GM23338 (cell line): Measurements from ENCODE around the gene GRIN1. TPM values are rescaled to one million over a fixed set of nuclear protein-coding genes. Genes with fewer than 3 reads are reported as not detected.

Experiments used
- ATAC-seq: fragments of 200-7000 bp; cut with Tn5 transposase; 3 replicates; pipeline ENCODE4 v1.9.1; 2020
- DNase-seq: peaks from one replicate; pipeline ENCODE4 v3.0.0-alpha.2; 2015; ENCODE audit warnings: low spot score
- H2AFZ ChIP-seq: fragments of 200-600 bp; sonication (generic); 2 replicates; pipeline ENCODE4 v1.8.0; 2016; ENCODE audit warnings: antibody characterized with exemption, mild to moderate bottlenecking, moderate library complexity
- H3F3A ChIP-seq: fragments of 200-600 bp; sonication (generic); replicated peaks from 2 replicates; pipeline ENCODE4 v1.8.0; 2017; ENCODE audit warnings: antibody characterized with exemption, mixed run types, low read depth
- H3K27ac ChIP-seq: fragments of 200-600 bp; sonication (generic); 2 replicates; pipeline ENCODE4 v1.6.1; 2016; ENCODE audit warnings: low read depth
- H3K27me3 ChIP-seq: fragments of 200-600 bp; sonication (generic); 2 replicates; pipeline ENCODE4 v1.8.0; 2016; ENCODE audit warnings: mild to moderate bottlenecking, mixed run types, moderate library complexity; ENCODE audit not compliant: insufficient read depth
- H3K36me3 ChIP-seq: fragments of 200-600 bp; sonication (generic); 2 replicates; pipeline ENCODE4 v1.8.0; 2016; ENCODE audit warnings: mild to moderate bottlenecking; ENCODE audit not compliant: insufficient read depth
- H3K4me1 ChIP-seq: fragments of 200-600 bp; sonication (generic); 2 replicates; pipeline ENCODE4 v1.8.0; 2016; ENCODE audit warnings: mild to moderate bottlenecking, moderate library complexity; ENCODE audit not compliant: insufficient read depth
- H3K4me2 ChIP-seq: fragments of 200-600 bp; sonication (generic); 2 replicates; pipeline ENCODE4 v1.7.1; 2017; ENCODE audit warnings: mixed run types
- H3K4me3 ChIP-seq: fragments of 200-600 bp; sonication (generic); 2 replicates; pipeline ENCODE4 v1.6.1; 2016; ENCODE audit warnings: mixed run types
- H3K79me2 ChIP-seq: fragments of 200-600 bp; sonication (generic); replicated peaks from 2 replicates; pipeline ENCODE4 v1.8.0; 2017; ENCODE audit warnings: mild to moderate bottlenecking; ENCODE audit not compliant: insufficient read depth
- H3K9me2 ChIP-seq: fragments of 200-600 bp; sonication (generic); 2 replicates; pipeline ENCODE4 v1.8.0; 2017; ENCODE audit not compliant: insufficient read depth
- H4K20me1 ChIP-seq: fragments of 200-600 bp; sonication (generic); replicated peaks from 2 replicates; pipeline ENCODE4 v1.8.0; 2017; ENCODE audit warnings: mild to moderate bottlenecking; ENCODE audit not compliant: insufficient read depth
- H3K27ac Mint-ChIP-seq: 2 replicates; pipeline ENCODE4 v1.8.0; 2020; ENCODE audit warnings: inconsistent platforms, mild to moderate bottlenecking, moderate library complexity, mixed read lengths
- H3K27me3 Mint-ChIP-seq: 3 replicates; pipeline ENCODE4 v1.8.0; 2022; ENCODE audit warnings: low read depth, mild to moderate bottlenecking, moderate library complexity, mixed read lengths, inconsistent platforms; ENCODE audit not compliant: insufficient read depth, poor library complexity
- H3K36me3 Mint-ChIP-seq: 3 replicates; pipeline ENCODE4 v1.8.0; 2021; ENCODE audit warnings: low read depth, mild to moderate bottlenecking, inconsistent platforms, moderate library complexity, mixed read lengths
- H3K4me1 Mint-ChIP-seq: 3 replicates; pipeline ENCODE4 v1.8.0; 2020; ENCODE audit warnings: mild to moderate bottlenecking, inconsistent platforms, mixed read lengths
- H3K4me3 Mint-ChIP-seq: 3 replicates; pipeline ENCODE4 v1.8.0; 2021; ENCODE audit warnings: moderate library complexity, mild to moderate bottlenecking, inconsistent platforms, mixed read lengths
- H3K9me3 Mint-ChIP-seq: 3 replicates; pipeline ENCODE4 v1.8.0; 2020; ENCODE audit warnings: moderate library complexity, mild to moderate bottlenecking, inconsistent platforms, mixed read lengths
- EZH2 ChIP-seq: fragments of 200-600 bp; sonication (generic); IDR thresholded peaks from one replicate; pipeline ENCODE4 v1.8.0; 2017; ENCODE audit warnings: antibody characterized with exemption, mild to moderate bottlenecking, low read depth; ENCODE audit not compliant: unreplicated experiment
- EZH2phosphoT487 ChIP-seq: fragments of 200-600 bp; sonication (generic); IDR thresholded peaks from one replicate; pipeline ENCODE4 v1.8.1; 2018; ENCODE audit warnings: antibody characterized with exemption; ENCODE audit not compliant: unreplicated experiment
- NANOG ChIP-seq: IDR thresholded peaks from 2 replicates; pipeline ENCODE4 v1.6.1; 2016; ENCODE audit warnings: antibody characterized with exemption, borderline replicate concordance
- POLR2AphosphoS5 ChIP-seq: IDR thresholded peaks from 2 replicates; pipeline ENCODE4 v1.6.1; 2016; ENCODE audit warnings: antibody characterized with exemption, low read depth
- STAT1 ChIP-seq: IDR thresholded peaks from one replicate; pipeline ENCODE4 v1.6.1; 2016; ENCODE audit warnings: antibody characterized with exemption; ENCODE audit not compliant: unreplicated experiment
- ZNF114 ChIP-seq: fragments of 250-450 bp; sonication (Bioruptor Pico); IDR thresholded peaks from 2 replicates; pipeline ENCODE4 v1.5.0; 2020; ENCODE audit warnings: mild to moderate bottlenecking, moderate library complexity
- ZNF331 ChIP-seq: fragments of 250-450 bp; sonication (Bioruptor Pico); IDR thresholded peaks from 2 replicates; pipeline ENCODE4 v1.5.0; 2020; ENCODE audit warnings: low read depth, mild to moderate bottlenecking, moderate library complexity
- polyA plus RNA-seq: library from polyadenylated mRNA; unstranded; fragments of >200 nt; fragmentation: Nextera tagmentation; extraction: Ambion mirVana; gene quantifications from 2 replicates; pipeline ENCODE4 v1.2.1, GENCODE V29; 2016
- total RNA-seq: library from RNA; depleted of rRNA; stranded (reverse); fragments of >200 nt; shearing (Covaris generic); gene quantifications from 2 replicates; pipeline ENCODE4 v1.2.3, GENCODE V29; 2014
- TF ChIP-seq, protein P1 (sequence below), 2 experiments: fragments of 200-600 bp in 1 of 2; sonication (generic) in 1 of 2; conservative IDR thresholded peaks; 2 replicates each; pipeline versions ENCODE4 v1.5.1 to v1.6.1; 2016 to 2017; ENCODE audit warnings: antibody characterized with exemption in 2 of 2, low read depth in 2 of 2, mild to moderate bottlenecking in 2 of 2, moderate library complexity in 1 of 2

Gene GRIN1
- total and polyA plus RNA-seq, 2 experiments from 2014 or later: 2.7 to 5.5 TPM

DNA sequence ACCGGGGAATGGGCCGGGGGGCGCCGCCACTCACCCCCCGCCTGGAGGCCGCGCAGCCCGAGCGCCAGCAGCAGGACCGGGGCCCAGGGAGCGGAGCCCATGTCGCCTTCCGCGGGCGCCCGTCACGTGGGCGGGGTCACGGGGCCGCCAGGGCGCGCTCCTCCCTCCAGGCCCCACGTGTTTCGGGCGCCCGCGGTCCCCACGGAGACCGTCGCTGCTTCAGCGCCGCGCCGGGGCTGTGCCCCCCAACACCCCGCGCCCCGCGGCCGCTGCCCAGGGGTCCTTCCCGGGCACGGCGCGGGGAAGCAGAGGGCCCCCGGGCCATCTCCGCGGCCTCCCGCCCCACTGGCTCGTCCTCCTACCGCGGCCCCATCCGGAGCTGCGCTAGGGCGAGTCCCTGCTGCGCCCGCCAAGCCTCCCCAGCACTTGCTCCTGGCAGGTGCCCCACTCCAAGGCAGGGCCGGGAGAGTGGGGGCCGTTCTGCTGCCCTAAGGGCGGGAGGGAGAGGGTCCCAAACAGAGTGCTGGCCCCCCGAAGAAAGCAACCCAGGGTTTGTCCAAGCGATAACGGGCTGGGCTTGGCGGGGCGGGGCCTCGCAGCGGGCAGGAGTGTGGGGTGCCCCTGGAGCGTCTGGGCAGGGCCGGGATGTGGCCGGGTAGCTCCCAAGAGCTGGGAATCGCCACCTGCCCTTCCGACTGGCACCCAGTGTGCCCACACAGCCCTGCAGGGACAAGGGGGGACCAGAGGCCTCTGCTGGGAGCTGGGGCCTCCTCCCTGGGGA, 24.2 kb upstream of the GRIN1 start, which contains the start of gene DPP7:
Gene DPP7, minus strand, starts transcription at position 121 of the 781 bp plus-strand sequence. Its CDS starts 20 bp downstream, at position 101.
- Histone ChIP-seq H3K79me2 (no peaks in the 10 kb centered on the region), H4K20me1 (no peaks in the 10 kb centered on the region), H3K27me3 (peaks cover 44% of the 10 kb centered on the region), H3K4me1 (no peaks in the 10 kb centered on the region; the same call in 1 of the 2 replicates), H3K4me3 (peak within 1 kb of the TSS; percentile 55), H3K9me2 (no peaks in the 10 kb centered on the region), H3K27ac (no peak within 1 kb of the TSS), H2AFZ (peak within 1 kb of the TSS; percentile 38; the same call in 1 of the 2 replicates), H3K4me2 (peak within 1 kb of the TSS; percentile 81), H3K36me3 (no peaks in the 10 kb centered on the region), H3F3A (no peaks in the 10 kb centered on the region)
- Mint-ChIP-seq H3K4me1 (no peaks in the 10 kb centered on the region; the same call in 2 of the 3 replicates), H3K36me3 (peaks cover 5% of the 10 kb centered on the region; the same call in 1 of the 3 replicates), H3K4me3 (peak within 1 kb of the TSS; percentile 50), H3K9me3 (peaks cover 12% of the 10 kb centered on the region), H3K27me3 (peaks cover 26% of the 10 kb centered on the region), H3K27ac (no peak within 1 kb of the TSS)
- TF ChIP-seq ZNF114 (no peak), EZH2 (peak; percentile 10)
- peak; percentile 45 for DNase-seq
- peak; percentile 42 for ATAC-seq

DNA sequence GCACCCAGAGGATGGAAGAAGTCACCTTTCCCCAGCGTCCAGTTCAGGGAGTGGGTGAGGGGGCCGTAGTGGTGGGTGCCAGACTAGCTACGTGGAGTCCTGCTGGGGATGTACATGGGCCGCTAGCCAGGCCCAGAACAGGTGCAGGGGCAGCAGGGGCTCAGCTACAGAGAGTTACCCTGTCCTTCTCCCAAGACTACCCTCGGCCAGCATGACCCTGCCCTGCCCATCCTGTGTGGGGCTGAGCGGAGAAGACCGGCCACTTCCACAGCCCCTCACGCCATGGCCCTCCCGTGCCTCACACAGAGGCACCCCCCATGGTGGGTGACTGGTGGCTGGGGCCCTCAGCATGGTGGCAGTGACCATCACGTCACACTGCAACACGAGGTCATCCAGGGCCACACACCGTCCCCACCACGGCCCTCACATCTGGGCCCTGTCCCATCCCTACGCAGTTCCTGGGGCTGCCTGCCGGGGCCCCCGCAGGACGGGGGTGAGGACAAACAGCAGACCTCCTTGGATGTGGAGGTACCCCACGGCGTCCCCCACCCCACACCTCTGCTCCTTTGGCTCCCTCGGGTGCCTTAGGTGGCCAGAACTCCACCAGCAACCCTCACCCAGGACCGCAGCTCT, 23.4 kb upstream of the GRIN1 start:
- TF ChIP-seq, protein P1, sequence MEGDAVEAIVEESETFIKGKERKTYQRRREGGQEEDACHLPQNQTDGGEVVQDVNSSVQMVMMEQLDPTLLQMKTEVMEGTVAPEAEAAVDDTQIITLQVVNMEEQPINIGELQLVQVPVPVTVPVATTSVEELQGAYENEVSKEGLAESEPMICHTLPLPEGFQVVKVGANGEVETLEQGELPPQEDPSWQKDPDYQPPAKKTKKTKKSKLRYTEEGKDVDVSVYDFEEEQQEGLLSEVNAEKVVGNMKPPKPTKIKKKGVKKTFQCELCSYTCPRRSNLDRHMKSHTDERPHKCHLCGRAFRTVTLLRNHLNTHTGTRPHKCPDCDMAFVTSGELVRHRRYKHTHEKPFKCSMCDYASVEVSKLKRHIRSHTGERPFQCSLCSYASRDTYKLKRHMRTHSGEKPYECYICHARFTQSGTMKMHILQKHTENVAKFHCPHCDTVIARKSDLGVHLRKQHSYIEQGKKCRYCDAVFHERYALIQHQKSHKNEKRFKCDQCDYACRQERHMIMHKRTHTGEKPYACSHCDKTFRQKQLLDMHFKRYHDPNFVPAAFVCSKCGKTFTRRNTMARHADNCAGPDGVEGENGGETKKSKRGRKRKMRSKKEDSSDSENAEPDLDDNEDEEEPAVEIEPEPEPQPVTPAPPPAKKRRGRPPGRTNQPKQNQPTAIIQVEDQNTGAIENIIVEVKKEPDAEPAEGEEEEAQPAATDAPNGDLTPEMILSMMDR (conservative IDR thresholded peaks at IDR 0.05; ENCODE audit: low read depth in 2 of 2): peak; percentile 19 to 22; a peak in 1 of 4 replicates
- no peak for TF ChIP-seq ZNF114
- H3K4me2 ChIP-seq: peak overlapping the region; percentile 81; the same call in 1 of the 2 replicates
- Mint-ChIP-seq H3K36me3 (peaks cover 5% of the 10 kb centered on the region; the same call in 1 of the 3 replicates), H3K9me3 (peaks cover 12% of the 10 kb centered on the region), H3K4me3 (0 out of 3 replicates have a peak overlapping the region, but pooled peaks have one; percentile 34), H3K4me1 (no peaks in the 10 kb centered on the region; the same call in 2 of the 3 replicates), H3K27ac (no peak overlapping the region), H3K27me3 (peaks cover 26% of the 10 kb centered on the region)
- H3K4me1 ChIP-seq: no peaks in the 10 kb centered on the region; the same call in 1 of the 2 replicates
- no peaks in the 10 kb centered on the region for H3K36me3 ChIP-seq
- H3K27ac ChIP-seq: no peak overlapping the region
- H3K9me2 ChIP-seq: no peaks in the 10 kb centered on the region
- no peaks in the 10 kb centered on the region for H3K79me2 ChIP-seq
- DNase-seq: no peak
- H3K4me3 ChIP-seq: peak overlapping the region; percentile 55; the same call in 1 of the 2 replicates
- peak; percentile 20 for ATAC-seq
- H3K27me3 ChIP-seq: peaks cover 44% of the 10 kb centered on the region
- no peak overlapping the region for H2AFZ ChIP-seq
- H4K20me1 ChIP-seq: no peaks in the 10 kb centered on the region; the same call in 1 of the 2 replicates
- no peaks in the 10 kb centered on the region for H3F3A ChIP-seq

DNA sequence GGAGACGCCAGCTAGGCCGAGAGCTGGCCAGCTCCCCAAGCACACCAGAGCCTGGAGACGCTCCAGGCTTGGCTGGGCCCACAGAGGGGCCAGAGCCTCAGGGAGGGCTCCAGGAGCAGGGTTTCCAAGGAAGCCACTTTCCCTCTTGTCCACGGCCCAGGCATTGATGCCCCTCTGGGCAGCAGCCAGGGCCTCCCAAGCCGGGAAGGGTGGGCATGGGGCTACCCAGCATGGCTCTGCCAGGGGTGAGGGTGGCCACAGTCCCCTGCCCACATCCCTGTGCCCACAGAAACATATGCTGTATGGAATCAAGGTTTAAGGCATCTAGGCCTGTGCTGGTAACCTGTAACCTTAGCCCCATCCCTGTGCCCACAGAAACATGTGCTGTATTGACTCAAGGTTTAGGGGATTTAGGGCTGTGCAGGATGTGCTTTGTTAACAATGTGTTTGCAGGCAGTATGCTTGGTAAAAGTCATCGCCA, 22.9 kb upstream of the GRIN1 start:
- H3K4me1 Mint-ChIP-seq: no peaks in the 10 kb centered on the region; the same call in 2 of the 3 replicates
- H3K36me3 Mint-ChIP-seq: peaks cover 5% of the 10 kb centered on the region; the same call in 1 of the 3 replicates
- Histone ChIP-seq H3K36me3 (no peaks in the 10 kb centered on the region), H3K4me3 (no peak overlapping the region), H3F3A (no peaks in the 10 kb centered on the region), H3K9me2 (no peaks in the 10 kb centered on the region), H3K27ac (no peak overlapping the region), H4K20me1 (no peaks in the 10 kb centered on the region; the same call in 1 of the 2 replicates), H3K4me2 (no peak overlapping the region), H3K4me1 (no peaks in the 10 kb centered on the region; the same call in 1 of the 2 replicates), H3K79me2 (no peaks in the 10 kb centered on the region), H3K27me3 (peaks cover 44% of the 10 kb centered on the region), H2AFZ (no peak overlapping the region)
- ATAC-seq (no peak), DNase-seq (no peak)
- peaks cover 29% of the 10 kb centered on the region for H3K27me3 Mint-ChIP-seq
- H3K4me3 Mint-ChIP-seq: no peak overlapping the region
- H3K27ac Mint-ChIP-seq: no peak overlapping the region
- peaks cover 12% of the 10 kb centered on the region for H3K9me3 Mint-ChIP-seq
- TF ChIP-seq STAT1 (no peak), ZNF114 (no peak), NANOG (no peak), POLR2AphosphoS5 (no peak), EZH2phosphoT487 (no peak), ZNF331 (CRISPR knock-in tag) (no peak)
